Stomach (tissue), 9 donors: Measurements from ENCODE around the gene TMEM87B. TPM values are rescaled to one million over a fixed set of nuclear protein-coding genes. Genes with fewer than 3 reads are reported as not detected.

Experiments
- DNase-seq, 2 donors: peaks; one replicate each; pipeline versions ENCODE4 v3.0.0 to v3.0.0-alpha.2; 2013 to 2019
- H3K27ac ChIP-seq, 5 donors: fragments of 200-600 bp in 4 of 5; sonication (generic) in 4 of 5; one replicate each; pipeline ENCODE4 v1.5.1; 2013 to 2019; ENCODE audit warnings: mild to moderate bottlenecking in 1 of 5, moderate library complexity in 1 of 5
- H3K27me3 ChIP-seq, 3 donors: fragments of 200-600 bp; sonication (generic); one replicate each; pipeline ENCODE4 v1.5.1; 2017 to 2019; ENCODE audit warnings: mixed run types in 1 of 3
- H3K36me3 ChIP-seq, 4 donors: fragments of 200-600 bp; sonication (generic); 1 replicate in 3 of 4; 2 replicates in 1 of 4; pipeline ENCODE4 v1.5.1; 2016 to 2019
- H3K4me1 ChIP-seq, 4 donors: fragments of 200-600 bp; sonication (generic); one replicate each; pipeline ENCODE4 v1.5.1; 2016 to 2019
- H3K4me3 ChIP-seq, 4 donors: fragments of 200-600 bp; sonication (generic) in 3 of 4; one replicate each; pipeline ENCODE4 v1.5.1; 2016 to 2019; ENCODE audit warnings: mild to moderate bottlenecking in 1 of 4
- H3K9me3 ChIP-seq, 4 donors: fragments of 200-600 bp; sonication (generic); one replicate each; pipeline ENCODE4 v1.5.1; 2016 to 2019
- EP300 ChIP-seq: sonication (generic); formaldehyde crosslinking; IDR thresholded peaks from one replicate; pipeline ENCODE4 v1.6.1; 2017; ENCODE audit warnings: antibody characterized with exemption
- POLR2A ChIP-seq, 4 donors: fragments of 450-650 bp; IDR thresholded peaks; one replicate each; pipeline ENCODE4 v1.6.1; 2016; ENCODE audit warnings: antibody characterized with exemption in 4 of 4, control low read depth in 2 of 4, mild to moderate bottlenecking in 1 of 4, moderate library complexity in 1 of 4
- POLR2AphosphoS5 ChIP-seq, 3 donors: sonication (generic); formaldehyde crosslinking; IDR thresholded peaks; one replicate each; pipeline ENCODE4 v1.6.1; 2016; ENCODE audit warnings: antibody characterized with exemption in 3 of 3
- WGBS, 5 donors: extraction: QIAGEN DNeasy Blood & Tissue Kit in 3 of 5; methylation state at CpG; one replicate each; pipeline versions ENCODE4 v1.1.5 to v1.1.7; 2013 to 2018; 5-methylcytosine and 5-hydroxymethylcytosine counted together
- intact Hi-C: fragments of 100-400 bp; cut with DNase I; formaldehyde crosslinking; loops from one replicate; pipeline ENCODE4 v1.15.1; 2023; ENCODE audit warnings: low total_unique reads
- polyA plus RNA-seq, 3 donors: library from polyadenylated mRNA; stranded (reverse); fragments of 200-250 nt; gene quantifications; one replicate each; pipeline ENCODE4 v1.2.3, GENCODE V29; 2013
- total RNA-seq, 5 donors: library from RNA; depleted of rRNA; stranded (reverse); fragments of >200 nt; gene quantifications; one replicate each; pipeline versions ENCODE4 v1.1.0 to v1.2.3, GENCODE V29; 2014 to 2016
- TF ChIP-seq, protein P1 (sequence below), 7 experiments: fragments of 450-650 bp in 4 of 7; fragments of 200-600 bp in 3 of 7; sonication (generic) in 3 of 7; IDR thresholded peaks; one replicate each; pipeline ENCODE4 v1.5.1; 2016 to 2019; ENCODE audit warnings: antibody characterized with exemption in 7 of 7, control low read depth in 2 of 7, mild to moderate bottlenecking in 1 of 7
- donor health status: healthy with polysubstance abuse.
- donor health status: Bipolar disorder and iron deficiency.
- donor health status: healthy.

The TMEM87B gene
- total and polyA plus RNA-seq, 8 donors: 3.7 to 62.2 (median 16.1) TPM

DNA sequence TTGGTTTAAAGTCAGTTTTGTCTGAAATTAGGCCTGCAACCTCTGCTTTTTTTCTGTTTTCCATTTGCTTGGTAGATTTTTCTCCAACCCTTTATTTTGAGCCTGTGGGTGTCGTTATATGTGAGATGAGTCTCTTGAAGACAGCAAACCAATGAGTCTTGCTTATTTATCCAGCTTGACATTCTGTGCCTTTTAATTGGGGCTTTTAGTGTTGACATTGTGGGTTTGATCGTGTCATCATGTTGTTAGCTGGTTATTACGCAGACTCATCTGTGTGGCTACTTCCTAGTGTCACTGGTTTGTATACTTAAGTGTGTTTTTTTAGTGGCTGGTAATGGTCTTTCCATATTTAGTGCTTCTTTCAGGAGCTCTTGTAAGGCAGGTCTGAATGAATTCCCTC is 18.8 kb downstream of the TMEM87B start:
- peaks cover 11 to 27% (median 16%) of the 10 kb centered on the region in 4 donors for H3K4me1 ChIP-seq
- no peak overlapping the region for H3K27ac ChIP-seq
- peaks cover 0 to 6% (median 0%) of the 10 kb centered on the region in 4 donors for H3K9me3 ChIP-seq
- peaks cover 19 to 82% (median 72%) of the 10 kb centered on the region in 4 donors for H3K36me3 ChIP-seq
- no peak overlapping the region for H3K4me3 ChIP-seq
- no peaks in the 10 kb centered on the region for H3K27me3 ChIP-seq
- TF ChIP-seq EP300 (no peak), POLR2AphosphoS5 (IDR thresholded peaks at IDR 0.05) (no peak)
- no peak for DNase-seq
- intact Hi-C loops: no loop called here
- WGBS, 5 donors: 94 to 96% (median 95%) methylated on average over 3 of the region's 3 CpGs

DNA sequence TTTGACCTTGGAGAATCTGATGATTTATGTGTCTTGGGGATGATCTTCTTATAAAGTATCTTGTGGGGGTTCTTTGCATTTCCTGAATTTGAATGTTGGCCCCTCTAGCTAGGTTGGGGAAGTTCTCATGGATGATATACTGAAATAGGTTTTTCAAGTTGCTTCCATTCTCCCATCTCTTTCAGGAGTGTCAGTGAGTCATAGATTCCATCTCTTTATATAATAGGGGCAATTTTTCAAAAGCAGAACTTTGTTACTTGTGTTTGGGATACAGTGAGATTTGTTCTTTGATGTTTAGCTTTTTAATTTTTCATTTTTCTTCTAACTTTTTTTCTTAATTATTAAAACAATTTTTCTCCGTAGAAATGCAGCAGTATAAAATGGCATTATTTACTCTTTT is 19.4 kb downstream of the TMEM87B start:
- WGBS, 5 donors: 89 to 91% (median 90%) methylated on average over 1 of the region's 1 CpG
- DNase-seq: no peak
- TF ChIP-seq POLR2AphosphoS5 (IDR thresholded peaks at IDR 0.05) (no peak), EP300 (no peak), POLR2A (IDR thresholded peaks at IDR 0.05) (no peak)
- TF ChIP-seq, protein P1, sequence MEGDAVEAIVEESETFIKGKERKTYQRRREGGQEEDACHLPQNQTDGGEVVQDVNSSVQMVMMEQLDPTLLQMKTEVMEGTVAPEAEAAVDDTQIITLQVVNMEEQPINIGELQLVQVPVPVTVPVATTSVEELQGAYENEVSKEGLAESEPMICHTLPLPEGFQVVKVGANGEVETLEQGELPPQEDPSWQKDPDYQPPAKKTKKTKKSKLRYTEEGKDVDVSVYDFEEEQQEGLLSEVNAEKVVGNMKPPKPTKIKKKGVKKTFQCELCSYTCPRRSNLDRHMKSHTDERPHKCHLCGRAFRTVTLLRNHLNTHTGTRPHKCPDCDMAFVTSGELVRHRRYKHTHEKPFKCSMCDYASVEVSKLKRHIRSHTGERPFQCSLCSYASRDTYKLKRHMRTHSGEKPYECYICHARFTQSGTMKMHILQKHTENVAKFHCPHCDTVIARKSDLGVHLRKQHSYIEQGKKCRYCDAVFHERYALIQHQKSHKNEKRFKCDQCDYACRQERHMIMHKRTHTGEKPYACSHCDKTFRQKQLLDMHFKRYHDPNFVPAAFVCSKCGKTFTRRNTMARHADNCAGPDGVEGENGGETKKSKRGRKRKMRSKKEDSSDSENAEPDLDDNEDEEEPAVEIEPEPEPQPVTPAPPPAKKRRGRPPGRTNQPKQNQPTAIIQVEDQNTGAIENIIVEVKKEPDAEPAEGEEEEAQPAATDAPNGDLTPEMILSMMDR (IDR thresholded peaks at IDR 0.05): no peak
- H3K27ac ChIP-seq: peak overlapping the region in 2 of 5 donors; percentile 43 to 78
- H3K36me3 ChIP-seq: peaks cover 14 to 83% (median 72%) of the 10 kb centered on the region in 4 donors
- peaks cover 11 to 27% (median 16%) of the 10 kb centered on the region in 4 donors for H3K4me1 ChIP-seq
- H3K9me3 ChIP-seq: peaks cover 0 to 6% (median 0%) of the 10 kb centered on the region in 4 donors
- no peak overlapping the region for H3K4me3 ChIP-seq
- intact Hi-C loops: no loop called here
- H3K27me3 ChIP-seq: no peaks in the 10 kb centered on the region

DNA sequence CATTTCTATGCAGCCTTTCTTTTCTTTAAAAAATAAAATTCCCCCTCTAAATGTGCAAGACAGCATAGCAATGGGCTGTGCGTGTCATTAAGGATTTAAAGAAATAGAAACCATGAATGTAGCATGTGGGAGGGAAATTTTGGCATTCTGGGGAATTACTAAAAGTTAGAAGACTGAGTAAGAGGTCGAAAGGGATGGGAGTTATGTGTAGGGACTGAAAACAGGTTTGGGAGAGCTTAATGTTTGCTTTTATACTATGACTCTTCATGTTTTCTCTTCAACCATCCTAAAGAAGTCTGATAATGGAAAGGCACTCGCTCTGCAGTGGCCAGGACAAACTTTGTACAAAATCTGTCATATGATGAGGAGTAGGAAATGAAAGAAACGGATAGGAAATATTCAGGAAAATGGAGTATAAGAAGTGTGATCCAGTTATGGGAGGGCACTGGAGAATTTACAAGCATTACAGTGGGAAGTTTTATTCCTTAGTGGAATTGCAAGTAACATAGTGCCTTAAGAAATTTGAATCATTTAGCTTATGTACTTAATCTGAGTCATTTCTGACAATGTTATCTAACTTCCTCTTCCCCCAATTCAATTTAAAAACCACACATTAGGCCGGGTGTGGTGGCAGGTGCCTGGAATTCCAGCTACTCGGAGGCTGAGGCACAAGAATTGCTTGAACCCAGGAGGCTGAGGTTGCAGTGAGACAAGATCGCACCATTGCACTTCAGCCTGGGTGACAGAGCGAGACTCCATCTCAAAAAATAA is 20.6 kb downstream of the TMEM87B start:
- peaks cover 0 to 6% (median 0%) of the 10 kb centered on the region in 4 donors for H3K9me3 ChIP-seq
- peak in 1 of 2 donors; percentile 51 for DNase-seq
- intact Hi-C loops: no loop called here
- peaks cover 12 to 79% (median 66%) of the 10 kb centered on the region in 4 donors for H3K36me3 ChIP-seq
- peak overlapping the region in 4 of 5 donors; percentile 43 to 78 (median 54) for H3K27ac ChIP-seq
- H3K4me1 ChIP-seq: peaks cover 11 to 27% (median 16%) of the 10 kb centered on the region in 4 donors
- WGBS, 5 donors: 48 to 60% (median 60%) methylated on average over 8 of the region's 8 CpGs
- no peak overlapping the region for H3K4me3 ChIP-seq
- no peaks in the 10 kb centered on the region for H3K27me3 ChIP-seq
- TF ChIP-seq POLR2A (IDR thresholded peaks at IDR 0.05) (no peak), POLR2AphosphoS5 (IDR thresholded peaks at IDR 0.05) (no peak), EP300 (no peak)
- TF ChIP-seq, protein P1 (IDR thresholded peaks at IDR 0.05): no peak

DNA sequence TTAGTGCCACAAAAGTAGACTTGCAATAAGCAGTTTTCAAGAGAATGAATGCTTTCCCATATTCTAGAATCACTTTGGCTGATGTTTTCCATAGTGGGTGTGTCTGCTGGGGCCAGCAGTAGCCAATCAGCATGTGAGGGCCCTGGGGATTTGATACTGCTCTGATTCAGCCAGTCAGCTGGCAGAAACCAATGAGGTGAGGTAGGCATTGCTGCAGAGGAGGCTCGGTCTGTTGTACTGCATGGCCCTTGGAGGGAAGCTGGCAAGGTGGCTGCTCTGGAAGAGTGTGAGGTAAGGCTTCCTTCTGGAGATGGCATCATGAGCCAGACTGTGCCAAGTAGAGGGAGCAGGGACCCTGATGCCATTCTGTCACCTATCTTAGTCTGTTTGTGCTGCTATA is 22.7 kb downstream of the TMEM87B start:
- Histone ChIP-seq H3K9me3 (peaks cover 0 to 6% (median 0%) of the 10 kb centered on the region in 4 donors), H3K4me1 (peaks cover 11 to 27% (median 16%) of the 10 kb centered on the region in 4 donors), H3K27ac (no peak overlapping the region), H3K4me3 (no peak overlapping the region), H3K27me3 (no peaks in the 10 kb centered on the region), H3K36me3 (peaks cover 14 to 81% (median 68%) of the 10 kb centered on the region in 4 donors)
- TF ChIP-seq POLR2AphosphoS5 (IDR thresholded peaks at IDR 0.05) (no peak), POLR2A (IDR thresholded peaks at IDR 0.05) (no peak)
- TF ChIP-seq, protein P1 (IDR thresholded peaks at IDR 0.05): no peak
- DNase-seq: no peak
- intact Hi-C loops: no loop called here
- 60 to 90% (median 85%) methylated on average over 1 of the region's 1 CpG for WGBS, 5 donors

DNA sequence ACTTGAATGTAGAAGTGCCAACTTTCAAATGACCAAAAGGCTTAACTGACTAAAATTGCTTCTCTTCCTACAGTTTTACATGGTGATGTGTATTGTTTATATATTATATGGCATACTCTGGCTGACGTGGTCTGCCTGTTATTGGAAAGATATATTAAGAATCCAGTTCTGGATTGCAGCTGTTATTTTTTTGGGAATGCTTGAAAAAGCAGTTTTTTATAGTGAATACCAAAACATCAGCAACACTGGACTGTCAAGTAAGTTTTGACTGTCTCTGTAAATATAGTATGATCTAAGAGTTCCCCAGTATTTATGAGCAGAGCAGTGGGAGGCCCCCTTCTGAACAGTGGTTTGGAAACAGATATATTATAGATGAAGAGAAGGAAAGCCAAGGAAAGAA is 26.2 kb downstream of the TMEM87B start:
- Histone ChIP-seq H3K4me3 (no peak overlapping the region), H3K4me1 (peaks cover under 1 to 5% (median 2%) of the 10 kb centered on the region in 4 donors), H3K9me3 (no peaks in the 10 kb centered on the region), H3K27me3 (no peaks in the 10 kb centered on the region), H3K27ac (no peak overlapping the region), H3K36me3 (peaks cover 21 to 84% (median 80%) of the 10 kb centered on the region in 4 donors)
- DNase-seq: no peak
- TF ChIP-seq EP300 (no peak), POLR2AphosphoS5 (IDR thresholded peaks at IDR 0.05) (no peak), POLR2A (IDR thresholded peaks at IDR 0.05) (no peak)
- TF ChIP-seq, protein P1 (IDR thresholded peaks at IDR 0.05): no peak
- intact Hi-C loops: no loop called here
- 68 to 85% (median 76%) methylated on average over 1 of the region's 1 CpG for WGBS, 5 donors
